Measurements from ENCODE around the gene PNMA8C.
A peak's percentile ranks its signal among the peaks of the same experiment; 100 is the strongest.

Gene PNMA8C

GRCh38 chr19:46428239-46429135, at the start of gene PNMA8C:
Gene PNMA8C (minus strand): TSS chr19:46428936. CDS start chr19:46428359, 577 bp downstream.
- DNase-seq (ENCODE audit: low read depth) = no peak

GRCh38 chr19:46475986-46476385, 47.2 kb upstream of the PNMA8C start:
- DNase-seq (ENCODE audit: low read depth) = no peak

GRCh38 chr19:46474211-46474610, 45.5 kb upstream of the PNMA8C start:
- no peak for DNase-seq (ENCODE audit: low read depth)

GRCh38 chr19:46472592-46472991, 43.9 kb upstream of the PNMA8C start:
- DNase-seq (ENCODE audit: low read depth) = no peak

GRCh38 chr19:46471811-46472543, 43.2 kb upstream of the PNMA8C start:
- DNase-seq (ENCODE audit: low read depth) = no peak

GRCh38 chr19:46471116-46471733, 42.5 kb upstream of the PNMA8C start, which contains the start of gene PNMA8A:
Gene PNMA8A (minus strand): TSS chr19:46471563. CDS start chr19:46471035, 528 bp downstream.
- no peak for DNase-seq (ENCODE audit: low read depth)

GRCh38 chr19:46470376-46470775, 41.6 kb upstream of the PNMA8C start:
- DNase-seq (ENCODE audit: low read depth) = no peak

GRCh38 chr19:46469541-46470185, 40.9 kb upstream of the PNMA8C start:
- DNase-seq (ENCODE audit: low read depth) = no peak

- peak; percentile 62 for DNase-seq (ENCODE audit: low read depth)
Measured at GRCh38 chr19:46466536-46467196, 37.9 kb upstream of the PNMA8C start.

- DNase-seq (ENCODE audit: low read depth) = no peak
Measured at GRCh38 chr19:46463516-46463915, 34.8 kb upstream of the PNMA8C start.

- no peak for DNase-seq (ENCODE audit: low read depth)
Measured at GRCh38 chr19:46461537-46461936, 32.8 kb upstream of the PNMA8C start.

- DNase-seq (ENCODE audit: low read depth) = no peak
Measured at GRCh38 chr19:46460981-46461380, 32.2 kb upstream of the PNMA8C start.

GRCh38 chr19:46460055-46460454, 31.3 kb upstream of the PNMA8C start:
- DNase-seq (ENCODE audit: low read depth) = no peak

- no peak for DNase-seq (ENCODE audit: low read depth)
Measured at GRCh38 chr19:46456930-46457329, 28.2 kb upstream of the PNMA8C start.

- no peak for DNase-seq (ENCODE audit: low read depth)
Measured at GRCh38 chr19:46454244-46454643, 25.5 kb upstream of the PNMA8C start.

- DNase-seq (ENCODE audit: low read depth) = no peak
Measured at GRCh38 chr19:46453661-46454060, 24.9 kb upstream of the PNMA8C start.

GRCh38 chr19:46452186-46452585, 23.4 kb upstream of the PNMA8C start:
- DNase-seq (ENCODE audit: low read depth) = no peak

- no peak for DNase-seq (ENCODE audit: low read depth)
Measured at GRCh38 chr19:46451352-46451751, 22.6 kb upstream of the PNMA8C start.

GRCh38 chr19:46450737-46451136, 22.0 kb upstream of the PNMA8C start:
- DNase-seq (ENCODE audit: low read depth) = no peak

GRCh38 chr19:46449228-46449627, 20.5 kb upstream of the PNMA8C start:
- no peak for DNase-seq (ENCODE audit: low read depth)

- DNase-seq (ENCODE audit: low read depth) = no peak
Measured at GRCh38 chr19:46448601-46449000, 19.9 kb upstream of the PNMA8C start.

GRCh38 chr19:46447824-46448223, 19.1 kb upstream of the PNMA8C start:
- DNase-seq (ENCODE audit: low read depth) = no peak
